HG02642 (cell line): ENCODE measurements around the gene C20orf204.
"Not testable (repeated sequence)": the region's sequence is repeated elsewhere in the genome, so short reads cannot be mapped to it uniquely, and the experiment has no call there.

Experiments used
- ATAC-seq: cut with Tn5 transposase; IDR thresholded peaks from one replicate; pipeline ENCODE4 v1.9.1; 2021; ENCODE audit warnings: mild to moderate bottlenecking; ENCODE audit not compliant: unreplicated experiment, poor library complexity

C20orf204 gene

DNA sequence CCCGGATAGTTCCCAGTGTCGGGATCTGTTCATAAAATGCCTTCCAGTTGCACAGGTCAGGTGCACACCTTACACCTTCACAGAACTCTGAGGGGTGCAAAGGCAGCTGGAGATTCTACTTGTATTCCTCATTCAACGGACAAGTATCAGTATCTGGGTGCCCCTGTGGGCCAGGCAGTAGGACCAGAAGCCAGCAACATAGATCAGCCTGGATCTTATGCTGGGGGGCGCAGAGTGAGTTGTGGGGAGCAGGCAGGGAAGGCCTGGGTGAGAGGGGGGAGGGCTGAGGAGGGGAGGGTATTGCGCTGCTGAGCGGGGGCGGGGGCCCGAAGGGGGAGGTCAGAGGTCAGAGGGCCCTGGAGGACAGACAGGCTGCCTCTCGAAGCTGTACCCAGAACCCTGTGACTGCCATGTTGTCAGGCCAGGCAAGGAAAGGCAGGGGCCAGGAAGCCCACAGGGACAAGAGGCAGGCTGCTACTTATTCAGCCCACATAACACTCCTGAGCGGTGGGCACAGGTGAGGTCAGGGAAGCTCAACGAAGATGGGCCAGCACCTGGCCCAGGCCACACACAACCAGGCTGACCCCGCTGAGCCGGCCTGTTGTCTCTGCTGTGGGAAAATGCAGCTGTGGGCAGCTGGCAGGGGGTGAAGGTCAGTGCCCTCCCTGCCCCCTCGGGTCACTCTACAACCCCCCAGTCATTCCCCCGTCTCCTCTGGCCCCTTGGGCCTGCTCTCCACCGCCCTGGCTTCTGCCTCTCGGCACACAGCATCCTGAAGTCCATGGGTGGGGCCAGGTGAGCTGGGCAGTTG lies 45.0 kb downstream of the C20orf204 start:
- ATAC-seq: no peak

DNA sequence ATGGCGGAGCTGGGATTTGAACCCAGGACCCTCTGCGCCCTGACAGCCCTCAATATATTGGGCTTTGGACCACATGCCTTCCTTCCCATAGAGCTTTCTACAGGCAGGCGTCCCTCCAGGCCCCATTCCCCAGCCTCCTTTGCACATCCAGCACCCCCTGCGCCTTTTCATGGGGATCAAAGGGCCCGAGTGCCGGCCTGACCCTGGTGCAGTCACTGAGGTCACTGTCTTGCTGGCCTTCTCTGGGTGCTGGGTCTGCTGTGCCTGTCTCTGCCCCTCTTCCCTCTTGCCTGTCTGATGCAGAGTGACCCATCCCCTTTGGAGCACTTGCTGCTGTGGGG lies 45.6 kb downstream of the C20orf204 start:
- ATAC-seq: no peak

DNA sequence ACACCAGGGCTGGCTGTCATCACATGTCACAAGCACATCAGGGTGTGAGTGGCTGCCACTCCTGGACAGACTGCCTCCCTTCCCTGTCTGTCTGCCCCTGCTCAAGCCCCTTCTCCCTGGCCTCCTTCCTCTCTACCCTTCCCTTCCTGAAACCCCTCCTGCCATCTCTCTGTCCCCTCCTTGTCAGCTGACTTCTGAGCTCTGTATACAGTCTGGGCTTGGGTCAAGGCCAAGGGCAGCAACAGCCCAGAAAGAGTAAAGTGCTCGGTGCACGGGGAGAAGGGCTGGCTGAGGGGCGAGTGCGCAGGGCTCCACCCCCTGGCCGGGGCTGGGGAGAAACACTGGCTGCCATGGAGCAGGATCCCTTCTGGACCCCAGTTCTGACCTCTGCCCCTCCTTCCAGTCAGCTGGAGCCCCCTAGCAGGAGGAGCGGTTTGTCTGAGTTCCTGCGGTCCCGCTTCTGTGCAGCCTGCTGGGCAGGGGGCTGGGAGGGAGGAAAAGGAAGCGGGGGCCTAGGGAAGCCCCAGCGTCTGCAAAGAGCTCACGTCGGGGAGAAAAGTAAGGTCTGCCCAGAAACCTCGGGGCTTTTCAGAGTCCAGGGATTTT lies 46.2 kb downstream of the C20orf204 start:
- no peak for ATAC-seq

DNA sequence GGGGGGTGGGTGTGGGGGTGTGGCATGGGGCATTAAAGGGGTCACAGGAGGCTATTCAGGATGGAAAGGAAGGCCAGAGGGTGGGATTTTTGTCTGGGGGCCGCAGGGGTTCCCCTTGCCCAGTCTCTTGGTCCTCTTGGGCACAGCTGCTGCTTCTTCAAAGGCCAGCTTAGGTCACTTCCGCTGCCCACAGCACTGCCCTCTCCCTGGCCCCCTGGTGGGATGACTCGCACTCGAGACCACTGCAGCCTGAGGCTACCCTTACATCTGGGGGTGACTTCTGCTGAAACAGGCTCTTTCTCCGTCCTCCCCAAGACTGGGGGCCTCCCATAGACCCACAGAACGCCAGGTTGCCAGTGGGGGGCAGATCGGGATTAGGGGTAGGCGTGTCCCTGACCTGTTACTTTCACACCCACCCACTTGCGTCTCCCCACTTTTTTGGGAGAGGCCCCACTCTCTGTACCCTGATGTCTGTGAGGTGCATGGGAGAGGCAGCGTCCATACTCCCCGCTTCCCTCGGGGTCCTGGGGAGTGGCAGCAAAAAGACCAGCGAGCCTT lies 46.9 kb downstream of the C20orf204 start:
- no peak for ATAC-seq

DNA sequence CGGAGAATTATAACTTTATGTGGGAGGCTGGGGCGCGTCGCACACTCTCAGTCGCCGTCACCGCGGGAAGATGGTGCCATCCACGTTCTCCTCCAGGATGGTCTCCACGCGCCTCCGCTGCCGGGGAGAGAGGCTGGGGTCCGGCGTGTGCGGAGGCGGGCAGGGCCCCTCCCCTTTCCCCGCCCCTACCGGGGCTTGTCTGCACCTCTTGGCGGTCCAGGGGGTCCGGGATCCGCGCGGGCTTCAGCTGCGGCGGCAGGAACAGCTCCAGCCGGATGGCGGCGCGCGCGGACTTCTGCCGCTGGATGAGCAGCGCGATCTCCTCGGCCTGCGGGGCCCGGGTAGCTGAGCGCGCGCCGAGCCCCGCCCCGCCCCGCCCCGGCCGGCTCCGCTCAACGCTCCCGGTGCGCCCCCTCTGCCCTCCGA lies 47.4 kb downstream of the C20orf204 start:
- ATAC-seq: no peak

DNA sequence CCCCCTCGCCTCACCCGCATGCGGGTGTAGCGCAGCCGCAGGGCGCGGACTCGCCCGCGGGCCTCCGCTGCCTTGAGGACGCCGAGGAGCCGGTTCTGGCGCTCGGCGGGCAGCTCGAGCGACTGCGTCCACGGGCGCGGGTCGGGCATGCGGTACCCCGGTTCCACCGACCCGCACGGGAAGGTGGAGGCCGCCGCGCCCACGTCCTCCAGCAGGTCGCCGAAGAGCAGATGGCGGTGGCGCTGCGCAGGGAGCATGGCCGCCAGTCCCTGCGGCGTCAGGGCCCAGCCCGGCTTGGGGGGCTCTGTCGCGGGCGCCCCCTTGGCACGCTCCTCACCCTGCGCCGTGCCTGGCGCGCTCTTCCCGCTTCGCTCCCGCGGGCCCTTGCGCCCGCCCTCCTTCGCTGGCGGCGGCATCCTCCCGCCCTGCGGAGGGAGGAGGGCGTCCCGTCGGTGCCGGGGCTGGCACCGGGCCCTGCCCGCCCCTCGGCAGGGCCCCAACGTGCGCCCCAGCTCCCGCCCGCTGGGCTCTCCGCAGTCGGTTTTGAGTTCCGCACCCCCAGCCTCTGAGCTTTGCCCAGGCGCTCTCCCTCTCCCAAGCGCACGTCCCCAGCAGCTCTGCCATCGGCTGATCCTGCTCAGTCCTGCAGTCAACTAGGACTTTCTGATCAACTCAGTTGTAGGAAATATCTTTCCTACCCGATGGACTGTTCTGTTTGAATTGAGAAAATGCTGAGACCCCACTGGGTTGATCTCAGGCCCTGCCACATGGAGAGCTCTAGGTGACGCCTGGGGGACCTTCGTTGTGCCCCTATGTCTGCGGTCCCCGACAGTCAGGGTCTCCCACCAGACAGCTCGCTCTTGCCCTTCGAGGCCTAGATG lies 48.1 kb downstream of the C20orf204 start, which contains the start of gene LKAAEAR1:
Gene LKAAEAR1, minus strand, starts transcription at position 595 of the 881 bp plus-strand sequence. Its CDS starts 179 bp downstream, at position 416.
- ATAC-seq: no peak

DNA sequence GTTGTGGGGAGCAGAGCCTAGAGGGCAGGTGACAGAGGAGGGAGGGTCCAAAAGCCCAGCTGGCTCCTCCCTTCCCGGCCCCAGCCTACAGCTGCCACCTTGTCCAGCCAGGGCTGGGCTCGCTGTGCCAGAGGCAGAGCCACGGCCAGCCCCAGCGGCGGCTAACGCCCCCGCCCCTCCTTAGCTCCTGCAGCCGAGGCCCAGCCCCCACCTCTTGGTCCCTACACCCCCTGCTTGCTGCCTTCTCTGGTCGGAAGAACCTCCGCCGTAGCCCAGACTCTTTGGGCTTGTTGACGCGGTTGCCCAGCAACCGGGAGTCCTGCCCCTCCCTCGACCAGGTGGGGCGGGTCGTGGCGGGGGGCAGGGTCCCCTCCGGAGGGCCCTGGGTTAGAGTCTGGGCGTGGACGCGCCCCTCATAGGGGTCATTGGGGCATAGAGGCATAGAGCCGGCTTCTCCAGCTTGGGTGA lies 48.7 kb downstream of the C20orf204 start:
- ATAC-seq: no peak

DNA sequence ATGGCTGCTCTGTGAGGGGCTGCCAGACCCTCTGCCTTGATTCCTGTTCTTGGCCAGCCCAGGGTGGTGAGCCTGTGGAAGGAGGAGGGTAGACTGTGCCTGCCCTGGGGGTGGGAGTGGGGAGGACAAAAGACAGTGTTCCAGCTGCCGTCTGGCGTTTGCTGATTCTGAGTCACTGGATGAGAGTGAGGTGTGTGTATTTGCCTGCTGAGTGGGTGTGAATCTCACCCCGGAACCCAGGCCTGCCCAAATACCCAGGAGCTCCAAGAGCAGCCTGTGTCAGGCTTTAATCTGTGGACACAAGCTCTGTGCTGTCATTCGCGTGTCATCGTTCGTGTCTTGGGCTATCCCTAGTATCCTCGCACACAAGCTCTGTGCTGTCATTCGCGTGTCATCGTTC lies 50.8 kb downstream of the C20orf204 start:
- ATAC-seq: no peak

DNA sequence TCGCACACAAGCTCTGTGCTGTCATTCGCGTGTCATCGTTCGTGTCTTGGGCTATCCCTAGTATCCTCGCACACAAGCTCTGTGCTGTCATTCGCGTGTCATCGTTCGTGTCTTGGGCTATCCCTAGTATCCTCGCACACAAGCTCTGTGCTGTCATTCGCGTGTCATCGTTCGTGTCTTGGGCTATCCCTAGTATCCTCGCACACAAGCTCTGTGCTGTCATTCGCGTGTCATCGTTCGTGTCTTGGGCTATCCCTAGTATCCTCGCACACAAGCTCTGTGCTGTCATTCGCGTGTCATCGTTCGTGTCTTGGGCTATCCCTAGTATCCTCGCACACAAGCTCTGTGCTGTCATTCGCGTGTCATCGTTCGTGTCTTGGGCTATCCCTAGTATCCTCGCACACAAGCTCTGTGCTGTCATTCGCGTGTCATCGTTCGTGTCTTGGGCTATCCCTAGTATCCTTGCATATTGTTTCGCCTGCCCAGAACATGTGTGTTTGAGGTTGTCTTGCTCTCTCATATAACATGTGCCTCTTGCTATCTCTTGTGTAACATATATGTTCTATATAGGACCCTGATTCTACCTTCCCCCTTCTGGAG lies 51.3 kb downstream of the C20orf204 start:
- not testable (repeated sequence) for ATAC-seq

DNA sequence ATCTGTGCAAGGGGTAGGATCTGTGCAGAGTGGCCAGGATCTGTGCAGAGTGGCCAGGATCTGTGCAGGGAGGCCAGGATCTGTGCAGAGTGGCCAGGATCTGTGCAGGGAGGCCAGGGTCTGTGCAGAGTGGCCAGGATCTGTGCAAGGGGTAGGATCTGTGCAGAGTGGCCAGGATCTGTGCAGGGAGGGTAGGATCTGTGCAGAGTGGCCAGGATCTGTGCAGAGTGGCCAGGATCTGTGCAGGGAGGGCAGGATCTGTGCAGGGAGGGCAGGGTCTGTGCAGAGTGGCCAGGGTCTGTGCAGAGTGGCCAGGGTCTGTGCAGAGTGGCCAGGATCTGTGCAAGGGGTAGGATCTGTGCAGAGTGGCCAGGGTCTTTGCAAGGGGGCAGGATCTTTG lies 52.6 kb downstream of the C20orf204 start:
- ATAC-seq: not testable (repeated sequence)
